ENCODE results near the gene MORN5. TPM values are rescaled to one million over a fixed set of nuclear protein-coding genes. Genes with fewer than 3 reads are reported as not detected.

MORN5 gene
- total and polyA plus RNA-seq, 9 of the 15 experiments (the other 6 are each of a cell fraction or from before 2014, with no cell fraction given), result not detected

DNA sequence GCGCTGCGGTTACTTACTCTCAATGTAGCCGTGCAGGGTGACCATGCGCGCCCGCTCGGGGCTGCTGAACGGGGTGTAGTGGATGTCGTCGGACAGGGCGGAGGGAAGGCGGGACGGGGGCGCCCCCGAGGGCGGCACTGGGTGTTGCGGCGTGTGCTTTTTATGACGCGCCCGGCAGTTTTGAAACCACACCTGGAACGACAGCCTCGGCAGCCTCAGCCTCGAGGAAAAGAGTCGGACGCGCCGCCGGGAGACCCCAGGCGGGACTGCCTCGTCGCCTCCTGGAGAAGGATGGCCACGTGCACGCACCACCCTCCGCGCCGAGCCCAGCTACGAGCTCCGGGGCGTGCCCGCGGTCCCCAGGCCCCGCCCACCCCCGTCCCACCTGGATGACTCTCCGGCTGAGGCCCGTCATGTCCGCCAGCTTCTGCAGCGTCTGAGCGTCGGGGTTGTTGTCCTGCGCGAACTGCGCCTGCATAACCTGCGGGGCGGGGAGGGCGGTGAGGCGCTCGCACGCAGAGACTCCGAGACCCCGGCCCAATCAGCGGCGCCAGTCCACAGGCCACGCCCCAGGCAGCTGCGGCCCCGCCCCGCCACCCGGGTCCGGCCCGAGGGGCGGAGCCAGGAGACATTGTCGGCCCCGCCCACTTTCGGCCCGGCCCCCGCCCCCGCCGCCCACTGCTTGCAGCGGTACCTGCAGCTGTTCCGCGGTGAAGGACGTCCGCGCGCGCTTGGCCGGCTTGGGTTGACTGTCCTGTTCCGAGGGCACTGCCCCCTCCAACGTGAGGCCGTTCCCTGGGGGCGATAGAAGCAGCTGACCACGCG, 54.1 kb downstream of the MORN5 start (continued):
- TF ChIP-seq, protein P1, sequence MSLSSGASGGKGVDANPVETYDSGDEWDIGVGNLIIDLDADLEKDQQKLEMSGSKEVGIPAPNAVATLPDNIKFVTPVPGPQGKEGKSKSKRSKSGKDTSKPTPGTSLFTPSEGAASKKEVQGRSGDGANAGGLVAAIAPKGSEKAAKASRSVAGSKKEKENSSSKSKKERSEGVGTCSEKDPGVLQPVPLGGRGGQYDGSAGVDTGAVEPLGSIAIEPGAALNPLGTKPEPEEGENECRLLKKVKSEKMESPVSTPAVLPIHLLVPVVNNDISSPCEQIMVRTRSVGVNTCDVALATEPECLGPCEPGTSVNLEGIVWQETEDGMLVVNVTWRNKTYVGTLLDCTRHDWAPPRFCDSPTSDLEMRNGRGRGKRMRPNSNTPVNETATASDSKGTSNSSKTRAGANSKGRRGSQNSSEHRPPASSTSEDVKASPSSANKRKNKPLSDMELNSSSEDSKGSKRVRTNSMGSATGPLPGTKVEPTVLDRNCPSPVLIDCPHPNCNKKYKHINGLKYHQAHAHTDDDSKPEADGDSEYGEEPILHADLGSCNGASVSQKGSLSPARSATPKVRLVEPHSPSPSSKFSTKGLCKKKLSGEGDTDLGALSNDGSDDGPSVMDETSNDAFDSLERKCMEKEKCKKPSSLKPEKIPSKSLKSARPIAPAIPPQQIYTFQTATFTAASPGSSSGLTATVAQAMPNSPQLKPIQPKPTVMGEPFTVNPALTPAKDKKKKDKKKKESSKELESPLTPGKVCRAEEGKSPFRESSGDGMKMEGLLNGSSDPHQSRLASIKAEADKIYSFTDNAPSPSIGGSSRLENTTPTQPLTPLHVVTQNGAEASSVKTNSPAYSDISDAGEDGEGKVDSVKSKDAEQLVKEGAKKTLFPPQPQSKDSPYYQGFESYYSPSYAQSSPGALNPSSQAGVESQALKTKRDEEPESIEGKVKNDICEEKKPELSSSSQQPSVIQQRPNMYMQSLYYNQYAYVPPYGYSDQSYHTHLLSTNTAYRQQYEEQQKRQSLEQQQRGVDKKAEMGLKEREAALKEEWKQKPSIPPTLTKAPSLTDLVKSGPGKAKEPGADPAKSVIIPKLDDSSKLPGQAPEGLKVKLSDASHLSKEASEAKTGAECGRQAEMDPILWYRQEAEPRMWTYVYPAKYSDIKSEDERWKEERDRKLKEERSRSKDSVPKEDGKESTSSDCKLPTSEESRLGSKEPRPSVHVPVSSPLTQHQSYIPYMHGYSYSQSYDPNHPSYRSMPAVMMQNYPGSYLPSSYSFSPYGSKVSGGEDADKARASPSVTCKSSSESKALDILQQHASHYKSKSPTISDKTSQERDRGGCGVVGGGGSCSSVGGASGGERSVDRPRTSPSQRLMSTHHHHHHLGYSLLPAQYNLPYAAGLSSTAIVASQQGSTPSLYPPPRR (CRISPR knock-in tag; IDR thresholded peaks at IDR 0.05; ENCODE audit: borderline replicate concordance), result no peak
- TF ChIP-seq, protein P2, sequence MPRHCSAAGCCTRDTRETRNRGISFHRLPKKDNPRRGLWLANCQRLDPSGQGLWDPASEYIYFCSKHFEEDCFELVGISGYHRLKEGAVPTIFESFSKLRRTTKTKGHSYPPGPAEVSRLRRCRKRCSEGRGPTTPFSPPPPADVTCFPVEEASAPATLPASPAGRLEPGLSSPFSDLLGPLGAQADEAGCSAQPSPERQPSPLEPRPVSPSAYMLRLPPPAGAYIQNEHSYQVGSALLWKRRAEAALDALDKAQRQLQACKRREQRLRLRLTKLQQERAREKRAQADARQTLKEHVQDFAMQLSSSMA (CRISPR knock-in tag; IDR thresholded peaks at IDR 0.05), result no peak
- no peak for TF ChIP-seq ARHGAP35 (IDR thresholded peaks at IDR 0.05; ENCODE audit: partially characterized antibody)
- no peak for TF ChIP-seq ILK (tag; IDR thresholded peaks at IDR 0.05; ENCODE audit: borderline replicate concordance, low read depth)
- no peak for TF ChIP-seq HMGN3 (IDR thresholded peaks at IDR 0.05; ENCODE audit: borderline replicate concordance, extremely low read depth, insufficient read length, low read depth, low read length)
- TF ChIP-seq FIP1L1 (IDR thresholded peaks at IDR 0.05; ENCODE audit: low read depth, low read length, poor library complexity, severe bottlenecking), result peak; percentile 61
- no peak for TF ChIP-seq CBFA2T3 (IDR thresholded peaks at IDR 0.05)
- no peak for TF ChIP-seq XRCC4 (IDR thresholded peaks at IDR 0.05; ENCODE audit: extremely low read depth, insufficient read depth, insufficient read length)
- TF ChIP-seq CBX3 (IDR thresholded peaks at IDR 0.05; ENCODE audit: borderline replicate concordance in 1 of 2, low read length in 2 of 2), result peak in 1 of 2 experiments; percentile 61; a peak in 1 of 3 replicates
- TF ChIP-seq, protein P3, sequence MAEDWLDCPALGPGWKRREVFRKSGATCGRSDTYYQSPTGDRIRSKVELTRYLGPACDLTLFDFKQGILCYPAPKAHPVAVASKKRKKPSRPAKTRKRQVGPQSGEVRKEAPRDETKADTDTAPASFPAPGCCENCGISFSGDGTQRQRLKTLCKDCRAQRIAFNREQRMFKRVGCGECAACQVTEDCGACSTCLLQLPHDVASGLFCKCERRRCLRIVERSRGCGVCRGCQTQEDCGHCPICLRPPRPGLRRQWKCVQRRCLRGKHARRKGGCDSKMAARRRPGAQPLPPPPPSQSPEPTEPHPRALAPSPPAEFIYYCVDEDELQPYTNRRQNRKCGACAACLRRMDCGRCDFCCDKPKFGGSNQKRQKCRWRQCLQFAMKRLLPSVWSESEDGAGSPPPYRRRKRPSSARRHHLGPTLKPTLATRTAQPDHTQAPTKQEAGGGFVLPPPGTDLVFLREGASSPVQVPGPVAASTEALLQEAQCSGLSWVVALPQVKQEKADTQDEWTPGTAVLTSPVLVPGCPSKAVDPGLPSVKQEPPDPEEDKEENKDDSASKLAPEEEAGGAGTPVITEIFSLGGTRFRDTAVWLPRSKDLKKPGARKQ (CRISPR knock-in tag; IDR thresholded peaks at IDR 0.05), result no peak

All from K562 (cell line).